Measurements from ENCODE around the gene ST6GALNAC3.
"Not testable (repeated sequence)": the region's sequence is repeated elsewhere in the genome, so short reads cannot be mapped to it uniquely, and the experiment has no call there.

The ST6GALNAC3 gene

GRCh38 chr1:76203127-76203526 lies 128.6 kb downstream of the ST6GALNAC3 start:
- DNase-seq: no peak

- DNase-seq: no peak
Measured at GRCh38 chr1:76209238-76209637, 134.7 kb downstream of the ST6GALNAC3 start.

GRCh38 chr1:76209648-76210047 lies 135.1 kb downstream of the ST6GALNAC3 start:
- no peak for DNase-seq

- no peak for DNase-seq
Measured at GRCh38 chr1:76210160-76210559, 135.6 kb downstream of the ST6GALNAC3 start.

GRCh38 chr1:76218888-76219287 lies 144.3 kb downstream of the ST6GALNAC3 start:
- DNase-seq: no peak

- DNase-seq: no peak
Measured at GRCh38 chr1:76219366-76219818, 144.8 kb downstream of the ST6GALNAC3 start.

- no peak for DNase-seq
Measured at GRCh38 chr1:76224752-76225151, 150.2 kb downstream of the ST6GALNAC3 start.

GRCh38 chr1:76225526-76225925 lies 151.0 kb downstream of the ST6GALNAC3 start:
- no peak for DNase-seq

- DNase-seq: no peak
Measured at GRCh38 chr1:76227621-76228020, 153.1 kb downstream of the ST6GALNAC3 start.

- DNase-seq: no peak
Measured at GRCh38 chr1:76229279-76230005, 154.9 kb downstream of the ST6GALNAC3 start.

GRCh38 chr1:76230842-76231281 lies 156.3 kb downstream of the ST6GALNAC3 start:
- DNase-seq: no peak

GRCh38 chr1:76231320-76231719 lies 156.8 kb downstream of the ST6GALNAC3 start:
- DNase-seq: no peak

- DNase-seq: no peak
Measured at GRCh38 chr1:76232666-76233065, 158.1 kb downstream of the ST6GALNAC3 start.

GRCh38 chr1:76234061-76234460 lies 159.5 kb downstream of the ST6GALNAC3 start:
- no peak for DNase-seq

- no peak for DNase-seq
Measured at GRCh38 chr1:76237211-76237610, 162.7 kb downstream of the ST6GALNAC3 start.

GRCh38 chr1:76238094-76238628 lies 163.6 kb downstream of the ST6GALNAC3 start:
- no peak for DNase-seq

GRCh38 chr1:76239470-76239918 lies 164.9 kb downstream of the ST6GALNAC3 start:
- DNase-seq: no peak

GRCh38 chr1:76240316-76240715 lies 165.8 kb downstream of the ST6GALNAC3 start:
- DNase-seq: no peak

- not testable (repeated sequence) for DNase-seq
Measured at GRCh38 chr1:76242587-76242986, 168.0 kb downstream of the ST6GALNAC3 start.

- DNase-seq: no peak
Measured at GRCh38 chr1:76247261-76247852, 172.8 kb downstream of the ST6GALNAC3 start.

- no peak for DNase-seq
Measured at GRCh38 chr1:76250271-76250670, 175.7 kb downstream of the ST6GALNAC3 start.

GRCh38 chr1:76252431-76252830 lies 177.9 kb downstream of the ST6GALNAC3 start:
- no peak for DNase-seq

- DNase-seq: no peak
Measured at GRCh38 chr1:76254104-76255030, 179.8 kb downstream of the ST6GALNAC3 start.
